HepG2 (cell line): Measurements from ENCODE around the gene OSBPL10. TPM values are rescaled to one million over a fixed set of nuclear protein-coding genes. Genes with fewer than 3 reads are reported as not detected.

Experiments
- ELF4 ChIP-seq: sonication (generic); formaldehyde crosslinking; IDR thresholded peaks from 2 replicates; pipeline ENCODE4 v1.5.0; 2020; ENCODE audit warnings: missing genetic modification reagents, mild to moderate bottlenecking, moderate library complexity, borderline replicate concordance
- EP300 ChIP-seq, 3 experiments: sonication (generic) in 1 of 3; formaldehyde crosslinking in 1 of 3; IDR thresholded peaks; 2 replicates each; pipeline versions ENCODE4 v1.5.1 to v1.6.1; 2011 to 2020; ENCODE audit warnings: low read depth in 2 of 3, low read length in 2 of 3, borderline replicate concordance in 1 of 3, improper control_type of control experiment in 1 of 3, mild to moderate bottlenecking in 1 of 3, missing genetic modification reagents in 1 of 3, moderate library complexity in 1 of 3
- FOSL2 ChIP-seq: sonication (generic); formaldehyde crosslinking; IDR thresholded peaks from 2 replicates; pipeline ENCODE4 v1.4.0; 2020; ENCODE audit warnings: missing genetic modification reagents
- HNRNPLL ChIP-seq: fragments of 200-400 bp; formaldehyde crosslinking; IDR thresholded peaks from 2 replicates; pipeline ENCODE4 v1.6.1; 2017; ENCODE audit warnings: mild to moderate bottlenecking, low read depth, low read length; ENCODE audit not compliant: poor library complexity, severe bottlenecking
- LCORL ChIP-seq, 2 experiments: fragments of 450-650 bp in 1 of 2; sonication (generic) in 1 of 2; formaldehyde crosslinking in 1 of 2; IDR thresholded peaks; 2 replicates each; pipeline versions ENCODE4 v1.5.0 to v1.6.1; 2017 to 2020; ENCODE audit warnings: antibody characterized with exemption in 1 of 2, missing genetic modification reagents in 1 of 2
- MAFG ChIP-seq: sonication (generic); formaldehyde crosslinking; IDR thresholded peaks from 2 replicates; pipeline ENCODE4 v1.5.1; 2020; ENCODE audit warnings: mild to moderate bottlenecking, missing genetic modification reagents
- NR1H2 ChIP-seq: sonication (generic); formaldehyde crosslinking; IDR thresholded peaks from 2 replicates; pipeline ENCODE4 v1.8.1; 2022; ENCODE audit warnings: low read depth, missing genetic modification reagents, borderline replicate concordance
- RBM39 ChIP-seq: fragments of 200-400 bp; formaldehyde crosslinking; IDR thresholded peaks from one replicate; pipeline ENCODE4 v1.6.1; 2018; ENCODE audit warnings: antibody characterized with exemption, mild to moderate bottlenecking, low read depth, low read length; ENCODE audit not compliant: poor library complexity, severe bottlenecking
- RXRA ChIP-seq: sonication (generic); formaldehyde crosslinking; IDR thresholded peaks from 2 replicates; pipeline ENCODE4 v1.5.1; 2020; ENCODE audit warnings: missing genetic modification reagents
- TEAD3 ChIP-seq: optimal IDR thresholded peaks from 2 replicates; pipeline ENCODE3; 2016; ENCODE audit warnings: borderline replicate concordance
- XRCC5 ChIP-seq: fragments of 200-400 bp; formaldehyde crosslinking; optimal IDR thresholded peaks from 2 replicates; pipeline ENCODE3; 2017; ENCODE audit warnings: mild to moderate bottlenecking, low read length
- ZBTB43 ChIP-seq: sonication (generic); formaldehyde crosslinking; conservative IDR thresholded peaks from 2 replicates; pipeline ENCODE4 v1.4.0; 2020; ENCODE audit warnings: missing genetic modification reagents
- ZNF841 ChIP-seq: sonication (generic); formaldehyde crosslinking; IDR thresholded peaks from 2 replicates; pipeline ENCODE4 v1.8.1; 2023; ENCODE audit warnings: missing genetic modification reagents, borderline replicate concordance
- polyA plus RNA-seq, 8 experiments: library from polyadenylated mRNA; depleted of rRNA in 3 of 8; stranded (reverse) in 7 of 8; unstranded in 1 of 8; fragments of >200 nt; fragmentation: Illumina TruSeq in 4 of 8; extraction: Trizol in 4 of 8; gene quantifications; 2 replicates each; pipeline versions ENCODE4 v1.2.1 to v1.2.3, GENCODE V29; 2011 to 2016; ENCODE audit warnings: low read depth in 4 of 8, missing spikeins in 1 of 8, mixed read lengths in 1 of 8; ENCODE audit not compliant: insufficient read depth in 1 of 8
- total RNA-seq, 5 experiments: library from RNA; depleted of rRNA; stranded (reverse); fragments of >200 nt; fragmentation: Illumina TruSeq; extraction: Trizol; gene quantifications; 2 replicates each; pipeline ENCODE4 v1.2.3, GENCODE V29; 2016; ENCODE audit warnings: low read depth in 1 of 5
- TF ChIP-seq, protein P1 (sequence below): sonication (generic); formaldehyde crosslinking; IDR thresholded peaks from 2 replicates; pipeline ENCODE4 v1.8.0; 2022; ENCODE audit warnings: missing genetic modification reagents, mild to moderate bottlenecking, moderate library complexity, borderline replicate concordance
- TF ChIP-seq, protein P2 (sequence below): sonication (generic); formaldehyde crosslinking; IDR thresholded peaks from 2 replicates; pipeline ENCODE4 v1.5.0; 2020; ENCODE audit warnings: missing genetic modification reagents
- TF ChIP-seq, protein P3 (sequence below): sonication (generic); formaldehyde crosslinking; IDR thresholded peaks from 2 replicates; pipeline ENCODE4 v1.5.0; 2020; ENCODE audit warnings: missing genetic modification reagents
- TF ChIP-seq, protein P4 (sequence below): sonication (generic); formaldehyde crosslinking; IDR thresholded peaks from 2 replicates; pipeline ENCODE4 v1.5.1; 2020; ENCODE audit warnings: mild to moderate bottlenecking, missing genetic modification reagents, moderate library complexity

OSBPL10 gene
- total and polyA plus RNA-seq, 2 of the 13 experiments (the other 11 are each of a cell fraction or from before 2014, with no cell fraction given) = 10.3 to 28.6 TPM

DNA sequence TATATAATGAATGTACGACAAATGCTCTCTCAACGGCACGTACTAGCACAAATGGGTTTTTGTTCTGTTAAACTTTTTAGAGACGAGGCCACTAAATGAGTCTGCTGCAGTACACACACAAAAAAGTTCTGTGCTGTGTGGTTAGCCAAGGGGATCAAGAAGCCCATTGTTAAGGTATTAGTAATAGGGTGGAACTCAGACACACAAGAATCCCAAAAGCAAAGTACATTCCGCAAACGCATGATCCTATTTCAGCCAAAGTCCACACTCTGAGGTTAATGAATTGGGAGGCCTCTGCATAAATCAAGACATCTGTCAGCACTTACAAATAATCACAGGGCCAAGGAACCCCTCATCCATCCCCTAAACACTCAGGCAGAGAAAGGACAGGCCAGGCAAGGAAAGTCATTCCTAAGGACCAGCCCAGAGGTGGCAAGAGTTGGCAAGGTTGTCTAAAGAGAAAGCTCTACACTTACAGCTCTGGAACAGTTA is 12.1 kb downstream of the OSBPL10 start (continued):
- TF ChIP-seq, protein P1, sequence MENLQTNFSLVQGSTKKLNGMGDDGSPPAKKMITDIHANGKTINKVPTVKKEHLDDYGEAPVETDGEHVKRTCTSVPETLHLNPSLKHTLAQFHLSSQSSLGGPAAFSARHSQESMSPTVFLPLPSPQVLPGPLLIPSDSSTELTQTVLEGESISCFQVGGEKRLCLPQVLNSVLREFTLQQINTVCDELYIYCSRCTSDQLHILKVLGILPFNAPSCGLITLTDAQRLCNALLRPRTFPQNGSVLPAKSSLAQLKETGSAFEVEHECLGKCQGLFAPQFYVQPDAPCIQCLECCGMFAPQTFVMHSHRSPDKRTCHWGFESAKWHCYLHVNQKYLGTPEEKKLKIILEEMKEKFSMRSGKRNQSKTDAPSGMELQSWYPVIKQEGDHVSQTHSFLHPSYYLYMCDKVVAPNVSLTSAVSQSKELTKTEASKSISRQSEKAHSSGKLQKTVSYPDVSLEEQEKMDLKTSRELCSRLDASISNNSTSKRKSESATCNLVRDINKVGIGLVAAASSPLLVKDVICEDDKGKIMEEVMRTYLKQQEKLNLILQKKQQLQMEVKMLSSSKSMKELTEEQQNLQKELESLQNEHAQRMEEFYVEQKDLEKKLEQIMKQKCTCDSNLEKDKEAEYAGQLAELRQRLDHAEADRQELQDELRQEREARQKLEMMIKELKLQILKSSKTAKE (CRISPR knock-in tag) = peak; percentile 48; the same call in 1 of the 2 replicates
- no peak for TF ChIP-seq LCORL (IDR thresholded peaks at IDR 0.05)
- TF ChIP-seq LCORL (CRISPR knock-in tag; IDR thresholded peaks at IDR 0.05) = peak; percentile 65; the same call in 1 of the 2 replicates
- TF ChIP-seq NR1H2 (CRISPR knock-in tag) = no peak
- TF ChIP-seq, protein P2, sequence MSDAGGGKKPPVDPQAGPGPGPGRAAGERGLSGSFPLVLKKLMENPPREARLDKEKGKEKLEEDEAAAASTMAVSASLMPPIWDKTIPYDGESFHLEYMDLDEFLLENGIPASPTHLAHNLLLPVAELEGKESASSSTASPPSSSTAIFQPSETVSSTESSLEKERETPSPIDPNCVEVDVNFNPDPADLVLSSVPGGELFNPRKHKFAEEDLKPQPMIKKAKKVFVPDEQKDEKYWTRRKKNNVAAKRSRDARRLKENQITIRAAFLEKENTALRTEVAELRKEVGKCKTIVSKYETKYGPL (CRISPR knock-in tag) = no peak
- no peak for TF ChIP-seq MAFG
- no peak for TF ChIP-seq ZNF841 (CRISPR knock-in tag)
- TF ChIP-seq RBM39 = no peak
- TF ChIP-seq, protein P3, sequence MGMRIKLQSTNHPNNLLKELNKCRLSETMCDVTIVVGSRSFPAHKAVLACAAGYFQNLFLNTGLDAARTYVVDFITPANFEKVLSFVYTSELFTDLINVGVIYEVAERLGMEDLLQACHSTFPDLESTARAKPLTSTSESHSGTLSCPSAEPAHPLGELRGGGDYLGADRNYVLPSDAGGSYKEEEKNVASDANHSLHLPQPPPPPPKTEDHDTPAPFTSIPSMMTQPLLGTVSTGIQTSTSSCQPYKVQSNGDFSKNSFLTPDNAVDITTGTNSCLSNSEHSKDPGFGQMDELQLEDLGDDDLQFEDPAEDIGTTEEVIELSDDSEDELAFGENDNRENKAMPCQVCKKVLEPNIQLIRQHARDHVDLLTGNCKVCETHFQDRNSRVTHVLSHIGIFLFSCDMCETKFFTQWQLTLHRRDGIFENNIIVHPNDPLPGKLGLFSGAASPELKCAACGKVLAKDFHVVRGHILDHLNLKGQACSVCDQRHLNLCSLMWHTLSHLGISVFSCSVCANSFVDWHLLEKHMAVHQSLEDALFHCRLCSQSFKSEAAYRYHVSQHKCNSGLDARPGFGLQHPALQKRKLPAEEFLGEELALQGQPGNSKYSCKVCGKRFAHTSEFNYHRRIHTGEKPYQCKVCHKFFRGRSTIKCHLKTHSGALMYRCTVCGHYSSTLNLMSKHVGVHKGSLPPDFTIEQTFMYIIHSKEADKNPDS (CRISPR knock-in tag) = no peak
- no peak for TF ChIP-seq ZBTB43
- peak; percentile 77 for TF ChIP-seq FOSL2 (CRISPR knock-in tag)
- TF ChIP-seq RXRA (CRISPR knock-in tag) = peak; percentile 28; the same call in 1 of the 2 replicates
- TF ChIP-seq HNRNPLL = peak; percentile 42
- peak; percentile 50 to 92; a peak in 3 of 4 replicates for TF ChIP-seq EP300 (IDR thresholded peaks at IDR 0.05; ENCODE audit: low read depth in 2 of 2, low read length in 2 of 2)
- peak; percentile 86 for TF ChIP-seq EP300 (CRISPR knock-in tag; IDR thresholded peaks at IDR 0.05; ENCODE audit: borderline replicate concordance)
- TF ChIP-seq, protein P4, sequence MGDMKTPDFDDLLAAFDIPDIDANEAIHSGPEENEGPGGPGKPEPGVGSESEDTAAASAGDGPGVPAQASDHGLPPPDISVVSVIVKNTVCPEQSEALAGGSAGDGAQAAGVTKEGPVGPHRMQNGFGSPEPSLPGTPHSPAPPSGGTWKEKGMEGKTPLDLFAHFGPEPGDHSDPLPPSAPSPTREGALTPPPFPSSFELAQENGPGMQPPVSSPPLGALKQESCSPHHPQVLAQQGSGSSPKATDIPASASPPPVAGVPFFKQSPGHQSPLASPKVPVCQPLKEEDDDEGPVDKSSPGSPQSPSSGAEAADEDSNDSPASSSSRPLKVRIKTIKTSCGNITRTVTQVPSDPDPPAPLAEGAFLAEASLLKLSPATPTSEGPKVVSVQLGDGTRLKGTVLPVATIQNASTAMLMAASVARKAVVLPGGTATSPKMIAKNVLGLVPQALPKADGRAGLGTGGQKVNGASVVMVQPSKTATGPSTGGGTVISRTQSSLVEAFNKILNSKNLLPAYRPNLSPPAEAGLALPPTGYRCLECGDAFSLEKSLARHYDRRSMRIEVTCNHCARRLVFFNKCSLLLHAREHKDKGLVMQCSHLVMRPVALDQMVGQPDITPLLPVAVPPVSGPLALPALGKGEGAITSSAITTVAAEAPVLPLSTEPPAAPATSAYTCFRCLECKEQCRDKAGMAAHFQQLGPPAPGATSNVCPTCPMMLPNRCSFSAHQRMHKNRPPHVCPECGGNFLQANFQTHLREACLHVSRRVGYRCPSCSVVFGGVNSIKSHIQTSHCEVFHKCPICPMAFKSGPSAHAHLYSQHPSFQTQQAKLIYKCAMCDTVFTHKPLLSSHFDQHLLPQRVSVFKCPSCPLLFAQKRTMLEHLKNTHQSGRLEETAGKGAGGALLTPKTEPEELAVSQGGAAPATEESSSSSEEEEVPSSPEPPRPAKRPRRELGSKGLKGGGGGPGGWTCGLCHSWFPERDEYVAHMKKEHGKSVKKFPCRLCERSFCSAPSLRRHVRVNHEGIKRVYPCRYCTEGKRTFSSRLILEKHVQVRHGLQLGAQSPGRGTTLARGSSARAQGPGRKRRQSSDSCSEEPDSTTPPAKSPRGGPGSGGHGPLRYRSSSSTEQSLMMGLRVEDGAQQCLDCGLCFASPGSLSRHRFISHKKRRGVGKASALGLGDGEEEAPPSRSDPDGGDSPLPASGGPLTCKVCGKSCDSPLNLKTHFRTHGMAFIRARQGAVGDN (CRISPR knock-in tag) = no peak
- no peak for TF ChIP-seq ELF4 (CRISPR knock-in tag)
- TF ChIP-seq TEAD3 (CRISPR knock-in tag) = peak; percentile 89
- TF ChIP-seq XRCC5 = peak; percentile 36
